ENCODE results near the gene BTF3.
"Not testable (repeated sequence)": the region's sequence is repeated elsewhere in the genome, so short reads cannot be mapped to it uniquely, and the experiment has no call there.

BTF3 gene

GRCh38 chr5:73471654-73472053, 26.6 kb upstream of the BTF3 start:
- no peak overlapping the region for H3K4me3 Mint-ChIP-seq
- H3K27me3 Mint-ChIP-seq, result peaks cover 32% of the 10 kb centered on the region
- no peak overlapping the region for H3K27ac Mint-ChIP-seq
- no peaks in the 10 kb centered on the region for H3K9me3 Mint-ChIP-seq
- no peaks in the 10 kb centered on the region for H3K36me3 Mint-ChIP-seq (ENCODE audit: low read depth)
- H3K4me1 Mint-ChIP-seq (ENCODE audit: low read depth), result no peaks in the 10 kb centered on the region

DNA sequence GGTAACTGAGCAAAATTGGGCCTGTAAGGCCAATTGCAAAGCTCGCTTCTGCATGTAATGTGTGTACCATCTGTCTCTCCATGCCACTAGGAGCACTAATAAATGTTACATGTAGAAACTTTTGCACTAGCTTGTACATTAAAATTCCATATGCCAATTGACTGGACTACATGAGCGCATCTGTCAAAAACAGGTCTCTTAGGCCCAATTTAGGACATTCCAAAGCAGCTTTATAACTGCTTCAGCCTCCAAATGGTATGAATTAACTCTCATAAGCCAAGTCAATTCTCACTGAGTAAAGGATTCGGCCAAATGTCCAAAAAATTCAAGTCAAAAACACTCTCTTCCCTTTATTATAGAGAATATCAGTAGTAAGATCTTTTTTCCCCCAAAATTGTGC, 26.1 kb upstream of the BTF3 start:
- no peak overlapping the region for H3K4me3 Mint-ChIP-seq
- no peaks in the 10 kb centered on the region for H3K36me3 Mint-ChIP-seq (ENCODE audit: low read depth)
- H3K27me3 Mint-ChIP-seq, result peaks cover 30% of the 10 kb centered on the region
- no peaks in the 10 kb centered on the region for H3K9me3 Mint-ChIP-seq
- no peaks in the 10 kb centered on the region for H3K4me1 Mint-ChIP-seq (ENCODE audit: low read depth)
- no peak overlapping the region for H3K27ac Mint-ChIP-seq

DNA sequence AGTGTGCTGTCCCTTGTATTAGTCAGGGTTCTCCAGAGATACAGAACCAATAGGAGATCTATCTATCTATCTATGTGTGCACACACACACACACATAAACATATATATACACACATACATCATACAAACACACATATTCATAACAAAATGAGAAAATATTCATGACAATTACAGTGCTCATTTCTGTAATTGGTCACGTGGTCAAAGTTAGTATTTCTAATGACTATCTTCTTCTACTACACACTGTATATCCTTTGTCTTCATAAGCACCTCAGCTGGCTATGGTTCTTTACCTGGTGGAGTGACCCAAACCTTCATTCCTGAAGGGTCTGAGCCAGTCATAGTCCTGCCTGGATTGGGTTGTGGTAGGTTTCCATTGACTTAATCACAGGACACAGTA, 17.7 kb upstream of the BTF3 start:
- Mint-ChIP-seq H3K36me3 (ENCODE audit: low read depth) (no peaks in the 10 kb centered on the region), H3K27ac (no peak overlapping the region), H3K27me3 (peaks cover 27% of the 10 kb centered on the region), H3K4me1 (ENCODE audit: low read depth) (no peaks in the 10 kb centered on the region), H3K4me3 (no peak overlapping the region), H3K9me3 (no peaks in the 10 kb centered on the region)

- peaks cover 27% of the 10 kb centered on the region for H3K27me3 Mint-ChIP-seq
- H3K9me3 Mint-ChIP-seq, result no peaks in the 10 kb centered on the region
- no peak overlapping the region for H3K4me3 Mint-ChIP-seq
- H3K36me3 Mint-ChIP-seq (ENCODE audit: low read depth), result no peaks in the 10 kb centered on the region
- H3K4me1 Mint-ChIP-seq (ENCODE audit: low read depth), result no peaks in the 10 kb centered on the region
- H3K27ac Mint-ChIP-seq, result no peak overlapping the region
Measured at GRCh38 chr5:73482383-73483136, 15.7 kb upstream of the BTF3 start.

- Mint-ChIP-seq H3K4me3 (no peak overlapping the region), H3K27ac (no peak overlapping the region), H3K36me3 (ENCODE audit: low read depth) (no peaks in the 10 kb centered on the region), H3K9me3 (no peaks in the 10 kb centered on the region), H3K4me1 (ENCODE audit: low read depth) (no peaks in the 10 kb centered on the region), H3K27me3 (peaks cover 25% of the 10 kb centered on the region)
Measured at GRCh38 chr5:73483676-73484075, 14.6 kb upstream of the BTF3 start.

DNA sequence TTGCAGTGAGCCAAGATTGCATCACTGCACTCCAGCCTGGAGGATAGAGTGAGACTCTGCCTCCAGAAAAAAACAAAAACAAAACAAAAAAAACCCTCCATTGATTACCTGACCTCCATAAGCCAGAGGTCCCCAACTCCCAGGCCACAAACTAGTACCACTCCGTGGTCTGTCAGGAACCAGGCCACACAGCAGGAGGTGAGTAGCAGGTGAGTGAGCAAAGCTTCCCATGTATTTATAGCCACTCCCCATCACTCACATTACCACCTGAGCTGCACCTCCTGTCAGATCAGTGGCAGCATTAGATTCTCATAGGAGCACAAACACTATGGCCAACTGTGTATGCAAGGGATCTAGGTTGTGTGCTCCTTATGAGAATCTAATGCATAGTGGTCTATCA, 13.7 kb upstream of the BTF3 start:
- Mint-ChIP-seq H3K4me1 (ENCODE audit: low read depth) (no peaks in the 10 kb centered on the region), H3K27ac (no peak overlapping the region), H3K27me3 (peaks cover 24% of the 10 kb centered on the region), H3K4me3 (no peak overlapping the region), H3K9me3 (no peaks in the 10 kb centered on the region), H3K36me3 (ENCODE audit: low read depth) (no peaks in the 10 kb centered on the region)

GRCh38 chr5:73485715-73486114, 12.5 kb upstream of the BTF3 start:
- Mint-ChIP-seq H3K9me3 (no peaks in the 10 kb centered on the region), H3K36me3 (ENCODE audit: low read depth) (no peaks in the 10 kb centered on the region), H3K27ac (no peak overlapping the region), H3K4me1 (ENCODE audit: low read depth) (no peaks in the 10 kb centered on the region), H3K4me3 (no peak overlapping the region), H3K27me3 (peaks cover 14% of the 10 kb centered on the region)

GRCh38 chr5:73486119-73486899, 11.9 kb upstream of the BTF3 start:
- H3K9me3 Mint-ChIP-seq, result no peaks in the 10 kb centered on the region
- no peak overlapping the region for H3K27ac Mint-ChIP-seq
- no peaks in the 10 kb centered on the region for H3K36me3 Mint-ChIP-seq (ENCODE audit: low read depth)
- H3K4me3 Mint-ChIP-seq, result no peak overlapping the region
- peaks cover 18% of the 10 kb centered on the region for H3K27me3 Mint-ChIP-seq
- H3K4me1 Mint-ChIP-seq (ENCODE audit: low read depth), result no peaks in the 10 kb centered on the region

- H3K27me3 Mint-ChIP-seq, result peaks cover 23% of the 10 kb centered on the region
- H3K27ac Mint-ChIP-seq; H3K9me3 Mint-ChIP-seq; H3K4me3 Mint-ChIP-seq; H3K36me3 Mint-ChIP-seq (ENCODE audit: low read depth); H3K4me1 Mint-ChIP-seq (ENCODE audit: low read depth): not testable (repeated sequence)
Measured at GRCh38 chr5:73487257-73487656, 11.0 kb upstream of the BTF3 start.

DNA sequence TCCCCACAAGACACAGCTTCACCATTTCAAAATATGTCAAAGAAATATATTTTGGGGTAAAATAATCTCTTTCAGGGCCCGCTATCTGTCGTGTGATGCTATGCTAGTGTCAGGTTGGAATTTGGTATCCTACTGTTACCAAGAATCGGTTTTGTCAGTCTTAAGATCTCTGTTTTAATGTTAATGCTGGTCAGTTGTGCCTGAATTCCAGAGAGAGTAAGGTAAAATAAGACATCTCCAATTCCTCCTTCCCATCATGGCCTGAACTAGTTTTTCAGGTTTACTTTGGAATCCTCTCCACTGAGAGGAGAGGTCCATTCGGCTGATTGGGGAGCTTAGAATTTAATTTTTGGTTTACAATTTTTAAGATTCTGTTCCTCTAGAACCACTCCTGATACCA, 10.4 kb upstream of the BTF3 start:
- Mint-ChIP-seq H3K27me3 (peaks cover 29% of the 10 kb centered on the region), H3K36me3 (ENCODE audit: low read depth) (no peaks in the 10 kb centered on the region)

GRCh38 chr5:73488806-73489205, 9.4 kb upstream of the BTF3 start:
- Mint-ChIP-seq H3K4me3 (no peak overlapping the region), H3K4me1 (ENCODE audit: low read depth) (no peaks in the 10 kb centered on the region), H3K9me3 (no peaks in the 10 kb centered on the region), H3K27ac (no peak overlapping the region), H3K27me3 (peaks cover 33% of the 10 kb centered on the region), H3K36me3 (ENCODE audit: low read depth) (no peaks in the 10 kb centered on the region)

More for the DNA sequence above, 10.4 kb upstream of the BTF3 start:
- no peaks in the 10 kb centered on the region for H3K9me3 Mint-ChIP-seq
- no peak overlapping the region for H3K4me3 Mint-ChIP-seq
- H3K27ac Mint-ChIP-seq, result no peak overlapping the region
- H3K4me1 Mint-ChIP-seq (ENCODE audit: low read depth), result no peaks in the 10 kb centered on the region

DNA sequence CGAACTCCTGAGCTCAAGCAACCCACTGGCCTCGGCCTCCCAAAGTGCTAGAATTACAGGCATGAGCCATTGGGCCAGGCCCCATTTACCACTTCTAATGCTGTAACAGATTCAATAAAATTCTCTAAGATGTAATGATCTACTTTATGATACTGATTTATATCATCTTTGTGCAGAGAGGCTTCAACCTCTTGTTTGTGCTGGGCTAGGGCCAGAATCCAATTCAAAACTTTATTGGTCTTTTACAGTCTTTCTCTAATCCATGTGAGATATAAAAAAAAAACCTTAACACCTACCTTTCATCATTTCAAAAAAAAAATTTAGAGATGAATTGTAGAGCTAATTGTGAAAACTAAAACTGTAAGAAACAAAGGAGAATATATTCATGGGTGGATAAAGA, 8.2 kb upstream of the BTF3 start:
- H3K27me3 Mint-ChIP-seq, result peaks cover 37% of the 10 kb centered on the region
- H3K4me3 Mint-ChIP-seq, result no peak overlapping the region
- no peak overlapping the region for H3K27ac Mint-ChIP-seq
- no peaks in the 10 kb centered on the region for H3K36me3 Mint-ChIP-seq (ENCODE audit: low read depth)
- H3K4me1 Mint-ChIP-seq (ENCODE audit: low read depth), result no peaks in the 10 kb centered on the region
- H3K9me3 Mint-ChIP-seq, result no peaks in the 10 kb centered on the region

DNA sequence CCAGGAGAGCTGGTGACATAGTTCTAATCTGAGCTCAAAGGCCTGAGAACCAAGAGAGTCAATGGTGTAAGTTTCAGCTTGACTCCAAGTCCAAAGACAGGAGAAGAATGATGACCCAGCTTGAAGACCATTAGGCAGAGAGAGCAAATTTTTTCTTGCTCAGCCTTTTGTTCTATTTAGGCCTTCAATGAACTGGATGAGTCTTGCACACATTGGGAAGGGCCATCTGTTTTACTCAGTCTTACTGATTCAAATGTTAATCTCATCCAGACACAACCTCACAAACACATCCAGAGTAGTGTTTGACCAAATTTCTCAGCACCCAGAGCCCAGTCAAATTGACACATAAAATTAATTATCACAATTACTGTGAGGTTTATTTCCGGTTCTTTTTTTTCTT, 7.1 kb upstream of the BTF3 start:
- H3K4me1 Mint-ChIP-seq (ENCODE audit: low read depth), result no peaks in the 10 kb centered on the region
- no peak overlapping the region for H3K4me3 Mint-ChIP-seq
- H3K9me3 Mint-ChIP-seq, result no peaks in the 10 kb centered on the region
- no peak overlapping the region for H3K27ac Mint-ChIP-seq
- H3K27me3 Mint-ChIP-seq, result peaks cover 37% of the 10 kb centered on the region
- H3K36me3 Mint-ChIP-seq (ENCODE audit: low read depth), result no peaks in the 10 kb centered on the region

DNA sequence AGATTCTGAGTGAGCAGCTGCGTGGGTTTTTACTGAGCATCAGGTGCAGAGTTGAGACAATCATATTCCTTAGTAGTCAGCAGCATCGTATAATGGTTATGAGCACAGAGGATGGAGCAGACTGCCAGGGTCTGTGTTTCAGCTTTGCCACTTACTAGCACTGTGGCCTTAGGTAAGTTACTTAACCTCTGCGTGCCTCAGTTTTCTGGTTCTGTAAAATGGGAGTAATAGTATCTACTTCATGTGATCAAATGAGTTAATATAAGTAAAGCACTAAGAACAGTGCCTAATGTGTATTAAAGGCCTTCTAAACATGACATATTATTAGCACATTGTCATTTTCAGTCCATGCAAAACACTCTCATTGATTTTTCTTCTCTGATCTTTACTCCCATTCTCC, 4.8 kb upstream of the BTF3 start:
- Mint-ChIP-seq H3K4me3 (no peak overlapping the region), H3K27me3 (peaks cover 27% of the 10 kb centered on the region), H3K4me1 (ENCODE audit: low read depth) (peaks cover 12% of the 10 kb centered on the region), H3K27ac (no peak overlapping the region), H3K9me3 (no peaks in the 10 kb centered on the region), H3K36me3 (ENCODE audit: low read depth) (no peaks in the 10 kb centered on the region)

DNA sequence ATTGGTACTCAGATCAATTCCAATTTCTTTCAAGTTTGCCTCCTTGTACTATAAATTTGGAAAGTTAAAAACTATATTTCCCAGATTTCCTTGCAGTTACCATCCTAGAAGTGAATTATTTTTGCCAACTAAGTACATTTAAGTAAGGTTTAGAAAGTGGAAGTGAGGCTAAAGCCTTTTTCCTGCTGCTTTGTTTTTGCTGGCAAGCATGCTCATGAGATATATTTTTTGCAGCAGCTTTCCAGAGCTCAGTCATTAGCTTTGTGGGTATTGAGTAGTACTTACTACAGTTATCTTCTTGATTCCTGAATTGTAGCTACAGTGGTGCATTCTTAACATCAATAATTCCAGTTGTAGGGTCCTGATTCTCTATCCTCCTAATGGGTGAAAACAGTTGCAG, 3.5 kb upstream of the BTF3 start:
- Mint-ChIP-seq H3K4me3 (no peak overlapping the region), H3K27ac (no peak overlapping the region), H3K9me3 (no peaks in the 10 kb centered on the region), H3K4me1 (ENCODE audit: low read depth) (peaks cover 18% of the 10 kb centered on the region), H3K27me3 (peaks cover 27% of the 10 kb centered on the region), H3K36me3 (ENCODE audit: low read depth) (peaks cover 10% of the 10 kb centered on the region)
